Activated CD8-positive, alpha-beta memory T cell treated with anti-CD3 and anti-CD28 coated beads, Interleukin-2, amount 50 U/mL, for 1 hour (primary cell): ENCODE data around the gene LRRK1.

ENCODE experiments used
- DNase-seq: peaks from one replicate; pipeline ENCODE4 v3.0.0-alpha.2; 2020; ENCODE audit errors: extremely low read depth

Gene LRRK1

DNA sequence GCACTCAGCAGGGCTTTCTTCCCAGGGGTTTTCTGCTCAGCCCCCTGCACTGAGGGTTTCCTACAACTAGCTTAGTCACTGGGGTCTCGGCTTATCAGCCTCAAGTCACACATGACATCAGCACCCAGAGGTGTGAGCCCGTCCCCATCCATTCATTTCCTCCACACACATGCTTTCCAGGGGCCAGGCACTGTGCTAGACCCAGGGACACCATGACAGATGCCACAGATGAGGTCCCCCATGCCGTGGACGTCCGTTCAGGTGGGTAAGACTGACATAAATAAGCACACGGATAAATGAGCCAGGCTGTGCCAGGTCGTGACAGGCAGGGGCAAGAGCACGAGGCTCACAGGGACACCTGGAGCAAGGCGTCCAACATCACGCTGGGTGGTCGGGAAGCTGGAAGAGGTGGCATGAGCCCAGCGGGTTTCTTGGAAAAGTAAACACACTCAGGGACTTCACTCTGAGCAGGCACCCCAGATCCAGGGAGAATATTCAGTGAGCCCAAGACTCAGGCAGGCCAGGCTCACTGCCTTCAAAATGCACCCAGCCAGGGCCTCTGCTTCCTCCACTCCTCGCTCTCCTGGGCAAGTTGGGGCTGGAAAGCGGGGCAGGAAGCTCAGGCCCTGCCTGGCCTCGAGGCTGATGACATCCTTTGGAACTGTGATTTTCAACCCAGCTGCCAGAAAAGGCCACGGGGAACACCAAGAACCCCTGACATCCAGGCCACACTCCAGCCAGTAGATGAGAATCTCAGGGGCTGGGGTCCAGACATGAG lies 193.4 kb downstream of the LRRK1 start:
- DNase-seq = no peak

DNA sequence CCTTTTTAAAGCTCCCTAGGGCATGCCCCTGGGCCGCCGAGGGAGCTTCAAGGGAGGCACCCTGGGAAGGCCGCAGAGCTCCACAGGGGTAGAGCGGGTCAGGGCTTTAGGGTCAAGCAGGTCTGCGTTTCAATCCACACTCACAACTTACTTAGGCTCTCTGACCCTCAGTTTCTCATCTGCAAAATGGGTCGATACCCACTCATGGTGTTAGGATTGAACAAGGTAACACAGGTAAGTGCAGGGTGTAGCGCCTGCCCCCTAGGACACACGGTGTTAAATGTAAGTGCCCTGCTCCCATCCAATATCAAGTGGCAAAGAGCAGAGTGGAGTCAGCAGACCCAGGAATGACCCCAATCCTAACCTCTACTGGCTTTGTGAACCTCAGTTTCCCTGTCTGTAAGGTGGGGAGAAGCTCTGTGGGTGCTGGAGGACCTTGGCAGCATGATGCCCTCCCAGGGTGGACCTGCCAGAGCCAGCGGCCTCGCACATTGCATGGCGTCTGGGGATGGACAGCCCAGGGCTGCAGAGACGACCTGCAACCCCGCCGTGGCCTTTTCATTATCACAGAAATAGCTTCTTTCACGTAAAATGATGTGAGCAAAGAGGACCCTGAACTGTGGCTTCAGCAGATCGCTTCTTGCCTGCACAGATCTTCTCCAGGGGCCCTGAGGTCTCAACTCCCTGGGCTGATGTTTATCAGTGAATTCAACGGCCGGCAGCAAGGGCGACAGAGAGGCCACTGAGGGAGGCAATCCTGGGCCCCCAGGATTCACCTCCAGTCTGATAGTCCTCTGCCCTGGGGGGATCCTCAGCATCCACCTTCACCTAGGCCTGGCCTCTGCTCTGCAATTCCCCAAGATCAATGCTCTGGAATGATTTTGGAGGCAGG lies 194.2 kb downstream of the LRRK1 start:
- no peak for DNase-seq

DNA sequence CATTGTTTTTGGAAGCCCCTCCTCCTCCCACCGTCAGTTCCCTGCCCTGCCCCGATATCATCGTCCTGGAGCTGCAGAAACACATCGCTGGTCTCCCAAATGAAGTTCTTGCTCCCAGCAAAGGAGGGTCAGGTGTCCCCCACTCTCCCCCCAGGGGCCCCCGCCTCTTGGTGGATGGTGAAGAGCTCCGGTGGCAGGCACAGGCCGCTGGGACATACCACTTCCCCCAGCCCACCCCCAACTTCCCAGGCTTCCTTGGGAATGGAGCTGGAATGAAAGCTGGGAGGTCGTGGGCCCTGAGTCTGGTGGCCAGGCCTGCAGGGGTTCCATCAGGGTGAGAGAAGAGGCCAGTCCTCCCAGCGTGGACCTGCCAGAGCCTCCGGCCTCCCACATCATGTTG lies 195.0 kb downstream of the LRRK1 start:
- no peak for DNase-seq

DNA sequence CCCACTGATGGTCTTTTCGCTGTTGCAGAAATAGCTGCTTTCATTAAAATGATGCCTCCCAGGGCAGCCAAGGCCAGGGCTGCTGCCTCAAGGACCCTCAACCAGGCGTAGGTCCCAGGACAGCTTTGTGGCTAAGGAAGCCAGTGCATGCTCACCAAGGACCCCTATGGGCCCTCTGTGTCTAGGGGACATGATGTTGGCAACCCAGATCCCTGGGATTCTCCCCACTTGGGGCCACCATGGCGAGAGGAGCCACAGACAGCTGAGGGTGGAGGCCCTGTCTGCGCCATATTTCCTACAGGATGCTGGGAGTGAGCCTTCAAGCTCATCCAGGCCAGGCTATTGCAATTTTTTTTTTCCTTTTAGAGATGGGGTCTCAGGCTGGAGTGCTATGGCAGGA lies 195.5 kb downstream of the LRRK1 start:
- DNase-seq = no peak

DNA sequence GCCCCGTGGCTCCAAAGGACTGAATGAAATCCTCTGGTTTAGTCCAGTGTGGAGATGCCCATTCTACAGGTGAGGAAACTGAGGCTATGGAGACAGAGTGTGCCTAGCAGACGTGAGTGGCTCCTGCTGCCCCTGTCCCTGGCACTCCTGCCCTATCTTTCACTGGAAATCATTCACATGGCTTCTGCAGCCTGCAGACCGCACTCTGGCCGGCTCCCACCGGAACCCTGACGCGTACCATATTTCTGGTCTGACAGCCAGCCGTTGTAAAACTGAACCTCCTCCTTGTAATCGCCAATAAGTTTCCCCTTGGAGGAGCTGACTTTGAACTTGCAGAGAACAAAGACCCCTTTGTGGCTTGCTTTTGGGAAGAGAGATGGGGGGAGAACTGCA lies 196.2 kb downstream of the LRRK1 start:
- DNase-seq = no peak

DNA sequence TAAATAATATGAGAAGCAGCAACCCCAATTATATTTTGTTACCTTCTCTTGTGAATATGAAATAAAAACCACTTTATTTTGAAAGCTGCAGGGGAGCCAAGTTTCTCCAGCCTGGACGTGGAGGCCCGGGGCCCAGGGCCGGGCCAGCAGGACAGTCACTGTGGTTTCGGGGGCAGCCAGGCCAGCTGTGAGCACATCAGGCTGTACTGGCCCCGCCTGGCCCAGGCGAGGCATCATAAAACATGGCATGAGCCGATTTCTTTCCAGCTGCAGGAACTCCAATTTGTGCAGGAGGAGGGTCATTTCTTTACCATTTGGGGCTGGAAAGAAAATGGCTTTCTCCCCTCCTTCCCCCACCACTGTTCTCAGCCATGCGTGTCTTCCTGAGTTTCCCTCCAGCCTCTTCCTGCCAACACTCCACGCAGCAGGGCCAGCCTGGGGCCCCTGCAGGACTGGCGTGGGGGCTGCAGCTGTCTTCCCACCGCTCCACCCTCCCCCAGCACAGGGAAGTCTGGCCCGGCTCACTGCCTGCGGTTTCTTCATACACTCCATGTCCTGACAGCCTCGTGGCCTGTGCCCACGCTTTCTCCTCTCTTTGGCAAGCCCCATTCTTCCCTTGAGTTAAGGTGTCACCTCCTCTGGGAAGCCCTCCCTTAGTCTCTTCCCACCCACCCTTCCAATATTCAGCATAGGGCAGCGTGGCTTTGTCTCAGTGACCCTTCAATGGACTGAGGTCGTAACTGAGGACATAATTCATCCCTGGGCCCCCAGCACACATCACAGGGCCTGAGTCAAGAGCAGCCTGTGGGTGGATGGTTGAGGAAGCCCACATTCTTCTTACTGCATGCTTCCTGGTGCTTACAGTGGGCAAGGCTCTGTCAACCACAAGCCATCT lies 196.9 kb downstream of the LRRK1 start:
- DNase-seq = no peak

DNA sequence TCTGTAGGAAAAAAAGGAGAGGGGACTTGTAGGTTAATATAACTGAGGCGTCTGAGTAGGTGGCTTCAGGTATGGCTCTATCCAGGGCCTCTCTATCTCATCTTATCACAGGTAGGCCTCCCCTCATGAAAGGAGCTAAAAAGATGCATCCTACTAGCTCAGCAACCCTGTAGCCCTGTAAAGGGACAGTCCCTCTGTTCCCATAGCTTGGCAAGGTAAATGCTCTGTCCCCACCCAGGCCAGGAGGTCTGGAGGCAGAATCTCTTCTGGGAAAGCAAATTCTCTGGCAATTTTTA lies 197.5 kb downstream of the LRRK1 start:
- DNase-seq = no peak

DNA sequence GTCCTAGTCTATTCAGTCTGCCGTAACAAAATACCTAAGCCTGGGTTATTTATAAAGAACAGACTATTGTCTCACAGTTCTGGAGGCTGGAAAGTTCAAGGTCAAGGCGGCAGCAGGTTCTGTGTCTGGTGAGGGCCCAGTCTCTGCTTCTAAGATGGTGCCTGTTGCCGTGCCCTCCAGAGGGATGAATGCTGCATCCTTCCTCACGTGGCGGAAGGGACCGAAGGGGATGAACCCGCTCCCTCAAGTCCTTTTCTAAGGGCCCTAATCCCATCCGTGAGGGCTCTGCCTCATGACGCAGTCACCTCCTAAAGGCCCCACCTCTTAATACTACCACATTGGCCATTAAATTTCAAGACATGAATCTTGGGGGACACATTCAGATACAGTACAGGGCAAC lies 199.0 kb downstream of the LRRK1 start:
- no peak for DNase-seq

DNA sequence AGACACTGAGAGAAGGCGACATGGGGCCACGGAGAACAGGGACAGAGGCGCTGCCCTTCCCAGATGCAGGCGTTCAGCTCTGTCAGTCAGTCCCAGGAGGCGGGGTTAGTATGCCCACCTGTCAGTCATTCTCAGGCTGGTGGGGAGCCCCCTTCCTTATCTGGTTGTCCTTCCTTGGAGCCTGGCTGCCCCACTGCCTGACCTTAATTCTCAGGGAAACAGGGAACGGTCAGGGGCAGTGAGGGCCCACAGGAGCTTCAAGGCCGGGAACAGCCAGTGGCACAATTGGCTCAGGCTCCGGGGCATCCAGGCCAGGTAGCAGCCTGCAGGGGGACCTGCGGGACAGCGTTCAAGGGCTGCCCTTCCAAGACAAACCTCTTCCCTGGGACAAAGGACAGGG lies 199.5 kb downstream of the LRRK1 start:
- no peak for DNase-seq

DNA sequence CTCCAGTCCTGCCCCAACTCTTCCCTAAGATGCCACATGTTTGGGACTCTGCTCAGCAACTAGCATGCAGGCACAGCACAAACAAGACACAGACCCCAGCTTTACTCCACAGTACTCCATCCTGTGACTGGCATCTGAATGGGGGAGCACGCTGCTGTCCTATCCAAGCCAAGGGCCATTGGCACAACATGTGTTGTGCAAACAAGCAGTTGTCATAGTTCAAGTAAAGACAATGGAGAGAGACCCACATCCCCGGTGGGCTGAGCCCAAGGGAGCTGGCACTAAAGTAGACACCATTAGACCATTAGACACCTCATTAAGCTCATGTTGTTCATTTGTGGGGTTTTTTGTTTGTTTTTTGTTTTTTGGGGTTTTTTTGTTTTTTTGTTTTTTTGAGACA lies 200.0 kb downstream of the LRRK1 start:
- no peak for DNase-seq
